ENCODE results near the gene PKN2.

DNA sequence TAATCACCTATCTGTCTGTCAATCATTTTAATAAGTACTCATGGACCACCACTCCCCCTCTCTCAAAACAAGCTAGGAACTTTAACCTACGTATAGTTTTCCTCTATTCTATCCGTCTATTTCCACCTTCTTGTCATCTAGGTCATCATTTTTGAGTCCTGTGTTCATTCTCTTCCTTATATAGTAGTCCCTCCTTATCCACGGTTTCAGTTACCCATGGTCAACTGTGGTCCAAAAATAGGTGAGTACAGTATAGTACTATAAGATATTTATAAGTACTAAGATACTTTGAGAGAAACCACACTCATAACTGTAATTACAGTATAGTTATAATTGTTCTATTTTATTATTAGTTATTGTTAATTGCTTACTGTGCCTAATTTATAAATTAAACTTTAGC lies 7.5 kb downstream of the PKN2 start:
- TF ChIP-seq, protein P1, sequence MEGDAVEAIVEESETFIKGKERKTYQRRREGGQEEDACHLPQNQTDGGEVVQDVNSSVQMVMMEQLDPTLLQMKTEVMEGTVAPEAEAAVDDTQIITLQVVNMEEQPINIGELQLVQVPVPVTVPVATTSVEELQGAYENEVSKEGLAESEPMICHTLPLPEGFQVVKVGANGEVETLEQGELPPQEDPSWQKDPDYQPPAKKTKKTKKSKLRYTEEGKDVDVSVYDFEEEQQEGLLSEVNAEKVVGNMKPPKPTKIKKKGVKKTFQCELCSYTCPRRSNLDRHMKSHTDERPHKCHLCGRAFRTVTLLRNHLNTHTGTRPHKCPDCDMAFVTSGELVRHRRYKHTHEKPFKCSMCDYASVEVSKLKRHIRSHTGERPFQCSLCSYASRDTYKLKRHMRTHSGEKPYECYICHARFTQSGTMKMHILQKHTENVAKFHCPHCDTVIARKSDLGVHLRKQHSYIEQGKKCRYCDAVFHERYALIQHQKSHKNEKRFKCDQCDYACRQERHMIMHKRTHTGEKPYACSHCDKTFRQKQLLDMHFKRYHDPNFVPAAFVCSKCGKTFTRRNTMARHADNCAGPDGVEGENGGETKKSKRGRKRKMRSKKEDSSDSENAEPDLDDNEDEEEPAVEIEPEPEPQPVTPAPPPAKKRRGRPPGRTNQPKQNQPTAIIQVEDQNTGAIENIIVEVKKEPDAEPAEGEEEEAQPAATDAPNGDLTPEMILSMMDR (IDR thresholded peaks at IDR 0.05), result no peak
- TF ChIP-seq POLR2AphosphoS5 (IDR thresholded peaks at IDR 0.05) (no peak), POLR2A (IDR thresholded peaks at IDR 0.05) (no peak)
